Stimulated activated CD8-positive, alpha-beta memory T cell treated with anti-CD3 and anti-CD28 coated beads, Interleukin-7, amount 100 ng/mL, for 4 hours (primary cell): ENCODE data around the gene C1orf53.
A peak's percentile ranks its signal among the peaks of the same experiment; 100 is the strongest.
"Not testable (repeated sequence)": the region's sequence is repeated elsewhere in the genome, so short reads cannot be mapped to it uniquely, and the experiment has no call there.

Experiments used
- DNase-seq, 2 donors: peaks; one replicate each; pipeline ENCODE4 v3.0.0-alpha.2; 2020; ENCODE audit warnings: low read depth in 2 of 2

C1orf53 gene

GRCh38 chr1:197902454-197903195 is at the start of gene C1orf53:
Gene C1orf53 (plus strand): TSS chr1:197902630. CDS start chr1:197902650, 20 bp downstream.
- peak; percentile 46 to 79 for DNase-seq

GRCh38 chr1:197855751-197856150 is 46.7 kb upstream of the C1orf53 start:
- not testable (repeated sequence) for DNase-seq

- no peak for DNase-seq
These were observed 45.0 kb upstream of the C1orf53 start for GRCh38 chr1:197857477-197857876.

- DNase-seq: no peak
These were observed 43.4 kb upstream of the C1orf53 start for GRCh38 chr1:197859024-197859423.

GRCh38 chr1:197862221-197862620 is 40.2 kb upstream of the C1orf53 start:
- no peak for DNase-seq

- no peak for DNase-seq
These were observed 39.8 kb upstream of the C1orf53 start for GRCh38 chr1:197862671-197863070.

GRCh38 chr1:197865809-197866208 is 36.6 kb upstream of the C1orf53 start:
- DNase-seq: no peak

GRCh38 chr1:197868751-197869489 is 33.5 kb upstream of the C1orf53 start:
- peak; percentile 1 to 21 for DNase-seq

GRCh38 chr1:197869490-197870077 is 32.8 kb upstream of the C1orf53 start:
- no peak for DNase-seq

- DNase-seq: no peak
These were observed 25.5 kb upstream of the C1orf53 start for GRCh38 chr1:197876894-197877293.

- not testable (repeated sequence) for DNase-seq
These were observed 22.0 kb upstream of the C1orf53 start for GRCh38 chr1:197880385-197880784.

GRCh38 chr1:197882241-197882640 is 20.2 kb upstream of the C1orf53 start:
- not testable (repeated sequence) for DNase-seq

- DNase-seq: no peak
These were observed 18.3 kb upstream of the C1orf53 start for GRCh38 chr1:197884173-197884572.

- no peak for DNase-seq
These were observed 11.5 kb upstream of the C1orf53 start for GRCh38 chr1:197890936-197891335.

GRCh38 chr1:197892684-197893083 is 9.7 kb upstream of the C1orf53 start:
- no peak for DNase-seq

GRCh38 chr1:197896301-197896700 is 6.1 kb upstream of the C1orf53 start:
- DNase-seq: no peak

- no peak for DNase-seq
These were observed 3.4 kb upstream of the C1orf53 start for GRCh38 chr1:197899037-197899436.

- no peak for DNase-seq
These were observed 338 bp upstream of the C1orf53 start for GRCh38 chr1:197902131-197902453.

- DNase-seq: no peak
These were observed 725 bp downstream of the C1orf53 start for GRCh38 chr1:197903196-197903514.

- DNase-seq: no peak
These were observed 1.8 kb downstream of the C1orf53 start for GRCh38 chr1:197904126-197904787.

GRCh38 chr1:197905699-197906351 is 3.4 kb downstream of the C1orf53 start:
- no peak for DNase-seq
